PFSK-1 (cell line): ENCODE data around the gene APOBEC3G.

Source experiments
- POLR2AphosphoS5 ChIP-seq: IDR thresholded peaks from 2 replicates; pipeline ENCODE4 v1.6.1; 2012; ENCODE audit warnings: low read depth, mild to moderate bottlenecking, control low read depth, low read length, moderate library complexity
- TAF1 ChIP-seq: IDR thresholded peaks from 2 replicates; pipeline ENCODE4 v1.6.1; 2012; ENCODE audit warnings: low read length, control low read depth, borderline replicate concordance; ENCODE audit not compliant: insufficient read depth
- TF ChIP-seq, protein P1 (sequence below), 2 experiments: IDR thresholded peaks; 2 replicates each; pipeline versions ENCODE4 v1.6.1 to v1.8.0; 2011 to 2012; ENCODE audit warnings: low read depth in 2 of 2, low read length in 2 of 2, control low read depth in 1 of 2, inconsistent platforms in 1 of 2, mild to moderate bottlenecking in 1 of 2, moderate library complexity in 1 of 2; ENCODE audit not compliant: insufficient read depth in 1 of 2

DNA sequence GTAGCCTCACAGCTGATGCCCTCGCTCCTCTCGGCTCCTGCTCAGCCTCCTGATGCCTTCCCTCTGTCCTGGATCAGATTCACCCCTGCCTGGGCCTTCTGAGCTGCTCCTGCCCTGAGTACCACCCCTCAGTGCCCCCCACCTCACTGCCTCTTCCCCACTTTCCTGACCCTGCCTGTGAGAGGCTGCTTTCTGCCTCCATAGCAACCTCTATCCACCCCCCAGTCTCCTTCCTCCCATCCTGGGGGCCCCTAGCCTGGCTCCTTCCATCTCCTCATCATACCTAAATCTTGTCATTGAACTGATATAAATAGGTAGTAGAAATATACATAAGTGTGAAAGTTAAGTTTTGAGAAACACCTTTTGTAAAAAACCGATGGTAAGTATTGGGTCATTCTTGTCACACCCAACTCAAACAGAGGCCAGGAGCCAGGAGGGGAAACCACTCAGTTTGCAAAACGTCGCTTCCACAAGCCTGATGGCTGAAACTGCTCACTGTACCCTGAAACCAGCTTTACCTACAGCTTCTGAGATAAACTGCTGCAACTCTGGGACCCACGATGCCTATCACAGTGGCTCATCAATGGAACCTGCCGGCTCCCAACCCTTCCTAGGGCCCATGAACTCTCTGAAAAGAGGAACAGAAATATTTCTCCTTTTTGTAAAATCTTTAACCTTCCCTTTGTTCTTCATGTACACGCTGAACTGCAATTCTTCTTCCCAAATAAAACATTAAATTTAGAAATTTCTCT lies 15.2 kb downstream of the APOBEC3G start:
- TF ChIP-seq, protein P1, sequence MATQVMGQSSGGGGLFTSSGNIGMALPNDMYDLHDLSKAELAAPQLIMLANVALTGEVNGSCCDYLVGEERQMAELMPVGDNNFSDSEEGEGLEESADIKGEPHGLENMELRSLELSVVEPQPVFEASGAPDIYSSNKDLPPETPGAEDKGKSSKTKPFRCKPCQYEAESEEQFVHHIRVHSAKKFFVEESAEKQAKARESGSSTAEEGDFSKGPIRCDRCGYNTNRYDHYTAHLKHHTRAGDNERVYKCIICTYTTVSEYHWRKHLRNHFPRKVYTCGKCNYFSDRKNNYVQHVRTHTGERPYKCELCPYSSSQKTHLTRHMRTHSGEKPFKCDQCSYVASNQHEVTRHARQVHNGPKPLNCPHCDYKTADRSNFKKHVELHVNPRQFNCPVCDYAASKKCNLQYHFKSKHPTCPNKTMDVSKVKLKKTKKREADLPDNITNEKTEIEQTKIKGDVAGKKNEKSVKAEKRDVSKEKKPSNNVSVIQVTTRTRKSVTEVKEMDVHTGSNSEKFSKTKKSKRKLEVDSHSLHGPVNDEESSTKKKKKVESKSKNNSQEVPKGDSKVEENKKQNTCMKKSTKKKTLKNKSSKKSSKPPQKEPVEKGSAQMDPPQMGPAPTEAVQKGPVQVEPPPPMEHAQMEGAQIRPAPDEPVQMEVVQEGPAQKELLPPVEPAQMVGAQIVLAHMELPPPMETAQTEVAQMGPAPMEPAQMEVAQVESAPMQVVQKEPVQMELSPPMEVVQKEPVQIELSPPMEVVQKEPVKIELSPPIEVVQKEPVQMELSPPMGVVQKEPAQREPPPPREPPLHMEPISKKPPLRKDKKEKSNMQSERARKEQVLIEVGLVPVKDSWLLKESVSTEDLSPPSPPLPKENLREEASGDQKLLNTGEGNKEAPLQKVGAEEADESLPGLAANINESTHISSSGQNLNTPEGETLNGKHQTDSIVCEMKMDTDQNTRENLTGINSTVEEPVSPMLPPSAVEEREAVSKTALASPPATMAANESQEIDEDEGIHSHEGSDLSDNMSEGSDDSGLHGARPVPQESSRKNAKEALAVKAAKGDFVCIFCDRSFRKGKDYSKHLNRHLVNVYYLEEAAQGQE (IDR thresholded peaks at IDR 0.05; ENCODE audit: insufficient read depth in 1 of 2, low read depth in 2 of 2, low read length in 2 of 2), result no peak
- TF ChIP-seq TAF1 (no peak), POLR2AphosphoS5 (no peak)
